ENCODE measurements around the gene MROH7.

The MROH7 gene

GRCh38 chr1:54750596-54750995, 109.0 kb downstream of the MROH7 start:
- TF ChIP-seq CTCF (conservative IDR thresholded peaks at IDR 0.05): no peak
- H3K27ac ChIP-seq: no peak overlapping the region

- no peak overlapping the region for H3K27ac ChIP-seq
- TF ChIP-seq CTCF (conservative IDR thresholded peaks at IDR 0.05): no peak
Measured at GRCh38 chr1:54751426-54751825, 109.8 kb downstream of the MROH7 start.

GRCh38 chr1:54754045-54754444, 112.5 kb downstream of the MROH7 start:
- H3K27ac ChIP-seq: no peak overlapping the region
- no peak for TF ChIP-seq CTCF (conservative IDR thresholded peaks at IDR 0.05)

GRCh38 chr1:54754486-54755285, 113.1 kb downstream of the MROH7 start:
- H3K27ac ChIP-seq: no peak overlapping the region
- no peak for TF ChIP-seq CTCF (conservative IDR thresholded peaks at IDR 0.05)

GRCh38 chr1:54757833-54758232, 116.2 kb downstream of the MROH7 start:
- peak overlapping the region; percentile 87; the same call in 1 of the 2 replicates for H3K27ac ChIP-seq
- no peak for TF ChIP-seq CTCF (conservative IDR thresholded peaks at IDR 0.05)

GRCh38 chr1:54758678-54759348, 117.2 kb downstream of the MROH7 start:
- no peak for TF ChIP-seq CTCF (conservative IDR thresholded peaks at IDR 0.05)
- H3K27ac ChIP-seq: peak overlapping the region; percentile 87

Data from VCaP (cell line).